ENCODE results near the gene NTN3. TPM values are rescaled to one million over a fixed set of nuclear protein-coding genes. Genes with fewer than 3 reads are reported as not detected.

NTN3 gene
- total RNA-seq, 1 donor from 2014 or later: not detected

GRCh38 chr16:2514333-2515179, 43.5 kb downstream of the NTN3 start:
- no peak for DNase-seq (ENCODE audit: low spot score)

- DNase-seq (ENCODE audit: low spot score): no peak
Measured at GRCh38 chr16:2515180-2515851, 44.2 kb downstream of the NTN3 start.

- no peak for DNase-seq (ENCODE audit: low spot score)
Measured at GRCh38 chr16:2516391-2517240, 45.5 kb downstream of the NTN3 start.

- DNase-seq (ENCODE audit: low spot score): no peak
Measured at GRCh38 chr16:2517954-2518605, 47.0 kb downstream of the NTN3 start.

GRCh38 chr16:2518823-2519710, 48.0 kb downstream of the NTN3 start:
- DNase-seq (ENCODE audit: low spot score): peak; percentile 54

GRCh38 chr16:2519711-2520080, 48.6 kb downstream of the NTN3 start:
- no peak for DNase-seq (ENCODE audit: low spot score)

GRCh38 chr16:2520097-2520783, 49.1 kb downstream of the NTN3 start, which contains the start of gene AMDHD2:
AMDHD2 (plus strand) TSS chr16:2520371; CDS start chr16:2520459, 88 bp downstream.
- peak; percentile 92 for DNase-seq (ENCODE audit: low spot score)

- DNase-seq (ENCODE audit: low spot score): peak; percentile 52
Measured at GRCh38 chr16:2520784-2521531, 49.9 kb downstream of the NTN3 start.

Other genes with a start within 250 kb of the NTN3 start
- 24.7 TPM for gene E4F1, start 247.7 kb upstream of the NTN3 start, total RNA-seq
- gene DNASE1L2, start 234.9 kb upstream of the NTN3 start, total RNA-seq: 1.5 TPM
- gene ECI1, start 219.7 kb upstream of the NTN3 start, total RNA-seq: 47.8 TPM
- 178 TPM for gene RNPS1, start 203.2 kb upstream of the NTN3 start, total RNA-seq
- 10.4 TPM for gene ABCA3, start 130.6 kb upstream of the NTN3 start, total RNA-seq
- 7.8 TPM for gene CCNF, start 41.9 kb upstream of the NTN3 start, total RNA-seq
- 1.5 TPM for gene TEDC2, start 11.2 kb upstream of the NTN3 start, total RNA-seq
- 6.5 TPM for gene TBC1D24, start 3.8 kb downstream of the NTN3 start, total RNA-seq
- gene ATP6V0C, start 42.7 kb downstream of the NTN3 start, total RNA-seq: 170 TPM
- 23.2 TPM for gene AMDHD2, start 49.1 kb downstream of the NTN3 start, total RNA-seq
- 0.29 TPM for gene CEMP1, start 60.1 kb downstream of the NTN3 start, total RNA-seq
- gene PDPK1, start 66.7 kb downstream of the NTN3 start, total RNA-seq: 65.9 TPM
- gene KCTD5, start 211.2 kb downstream of the NTN3 start, total RNA-seq: 17.5 TPM
- gene PRSS27, start 248.9 kb downstream of the NTN3 start, total RNA-seq: 3.1 TPM